HT1080 (cell line): ENCODE measurements around the gene PMCH. TPM values are rescaled to one million over a fixed set of nuclear protein-coding genes. Genes with fewer than 3 reads are reported as not detected.
"Not testable (repeated sequence)": the region's sequence is repeated elsewhere in the genome, so short reads cannot be mapped to it uniquely, and the experiment has no call there.

ENCODE experiments used
- DNase-seq: peaks from one replicate; pipeline ENCODE4 v3.0.0-alpha.2; 2015; ENCODE audit warnings: low read depth
- small RNA-seq: library from RNA; depleted of rRNA; stranded (forward); fragments of <200 nt; gene quantifications from one replicate; pipeline ENCODE3, GENCODE V24; 2014
- total RNA-seq: library from RNA; depleted of rRNA; stranded (reverse); fragments of >200 nt; shearing (Covaris generic); gene quantifications from 2 replicates; pipeline ENCODE4 v1.2.3, GENCODE V29; 2014; rRNA removed

Gene PMCH
- total RNA-seq, 1 experiment from 2014 or later: not detected

DNA sequence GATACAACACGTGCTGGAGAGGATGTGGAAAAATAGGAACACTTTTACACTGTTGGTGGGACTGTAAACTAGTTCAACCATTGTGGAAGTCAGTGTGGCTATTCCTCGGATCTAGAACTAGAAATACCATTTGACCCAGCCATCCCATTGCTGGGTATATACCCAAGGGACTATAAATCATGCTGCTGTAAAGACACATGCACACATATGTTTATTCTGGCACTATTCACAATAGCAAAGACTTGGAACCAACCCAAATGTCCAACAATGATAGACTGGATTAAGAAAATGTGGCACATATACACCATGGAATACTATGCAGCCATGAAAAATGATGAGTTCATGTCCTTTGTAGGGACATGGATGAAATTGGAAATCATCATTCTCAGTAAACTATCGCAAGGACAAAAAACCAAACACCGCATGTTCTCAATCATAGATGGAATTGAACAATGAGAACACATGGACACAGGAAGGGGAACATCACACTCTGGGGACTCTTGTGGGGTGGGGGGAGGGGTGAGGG, 50.5 kb downstream of the PMCH start:
- DNase-seq: not testable (repeated sequence)

Small RNA genes within 50 kb of the gene (small RNA-seq; reads per million reads assigned to genes)
- not detected for gene RN7SL793P

Other genes starting within 250 kb of the PMCH start
- 55.2 and 58.4 TPM in 2 replicates for gene WASHC3, start 135.8 kb downstream of the PMCH start, total RNA-seq
- 80.9 and 92.3 TPM in 2 replicates for gene NUP37, start 77.7 kb downstream of the PMCH start, total RNA-seq
- 29.7 and 30.9 TPM in 2 replicates for gene PARPBP, start 77.7 kb downstream of the PMCH start, total RNA-seq